Activated CD8-positive, alpha-beta T cell treated with anti-CD3 and anti-CD28 coated beads, Interleukin-2, amount 10 ng/mL, durations not matched to agents 7 days and 5 days (primary cell): ENCODE results near the gene MYL9. TPM values are rescaled to one million over a fixed set of nuclear protein-coding genes. Genes with fewer than 3 reads are reported as not detected.

Source experiments
- ATAC-seq: fragments of 150-1000 bp; cut with Tn5 transposase; one replicate; pipeline ENCODE4 v1.10.0; 2021; ENCODE audit warnings: moderate library complexity
- CTCF ChIA-PET: fragments of 350-600 bp; sonication (Branson Sonifier 250); formaldehyde crosslinking; loops from one replicate; lab custom pipeline; 2021; ENCODE audit warnings: antibody characterized with exemption; lab: Charles Lee
- POLR2A ChIA-PET: fragments of 350-600 bp; sonication (Branson Sonifier 250); formaldehyde crosslinking; loops from one replicate; lab custom pipeline; 2021; ENCODE audit warnings: antibody characterized with exemption; lab: Charles Lee
- DNase-seq: peaks from one replicate; pipeline ENCODE4 v3.0.0-alpha.2; 2020
- H3K27ac Mint-ChIP-seq: one replicate; pipeline ENCODE4 v1.8.0; 2021; ENCODE audit warnings: mild to moderate bottlenecking, mixed read lengths
- H3K27me3 Mint-ChIP-seq: one replicate; pipeline ENCODE4 v1.8.0; 2021; ENCODE audit warnings: low read depth, mixed read lengths
- H3K36me3 Mint-ChIP-seq: one replicate; pipeline ENCODE4 v1.8.0; 2021; ENCODE audit warnings: low read depth, mixed read lengths
- H3K4me1 Mint-ChIP-seq: one replicate; pipeline ENCODE4 v1.8.0; 2021; ENCODE audit warnings: low read depth, mixed read lengths
- H3K4me3 Mint-ChIP-seq: one replicate; pipeline ENCODE4 v1.8.0; 2021; ENCODE audit warnings: mild to moderate bottlenecking, mixed read lengths
- H3K9me3 Mint-ChIP-seq: one replicate; pipeline ENCODE4 v1.8.0; 2022; ENCODE audit warnings: mixed read lengths; ENCODE audit not compliant: insufficient read depth
- total RNA-seq, 2 experiments: library from RNA; stranded (reverse); gene quantifications; one replicate each; pipeline ENCODE4 v1.2.3, GENCODE V29; 2021

MYL9 gene
- total RNA-seq, 2 experiments from 2014 or later, result 0.18 to 0.31 TPM

- peak overlapping the region; percentile 81 for H3K27ac Mint-ChIP-seq
- ATAC-seq, result peak; percentile 2
Observed at GRCh38 chr20:36573798-36574365, 32.6 kb downstream of the MYL9 start.

GRCh38 chr20:36574366-36575135, 33.2 kb downstream of the MYL9 start:
- ChIA-PET POLR2A (interaction anchor here (0.8 to 6.6 kb wide), 12 partner anchors 9 to 802 kb away, joined by 3 to 70 read pairs (median 4); partner anchors contain the start of genes PHF20, RAB5IF and SLA2), CTCF (interaction anchor here (0.8 to 6.2 kb wide), 6 partner anchors 8 to 30 kb away, joined by 3 to 44 read pairs (median 4); partner anchors contain the start of gene RAB5IF)
- ATAC-seq (peak; percentile 20), DNase-seq (peak; percentile 59)
- H3K9me3 Mint-ChIP-seq, result no peaks in the 10 kb centered on the region
- peaks cover 30% of the 10 kb centered on the region for H3K36me3 Mint-ChIP-seq
- H3K4me1 Mint-ChIP-seq, result peaks cover 40% of the 10 kb centered on the region
- peak overlapping the region; percentile 92 for H3K27ac Mint-ChIP-seq
- H3K4me3 Mint-ChIP-seq, result peak overlapping the region; percentile 86
- no peaks in the 10 kb centered on the region for H3K27me3 Mint-ChIP-seq

More at GRCh38 chr20:36573798-36574365, 32.6 kb downstream of the MYL9 start:
- Mint-ChIP-seq H3K4me1 (peaks cover 40% of the 10 kb centered on the region), H3K4me3 (peak overlapping the region; percentile 86), H3K36me3 (peaks cover 26% of the 10 kb centered on the region), H3K9me3 (no peaks in the 10 kb centered on the region), H3K27me3 (no peaks in the 10 kb centered on the region)
- CTCF ChIA-PET, result interaction anchor here (0.8 to 6.2 kb wide), 7 partner anchors 9 to 31 kb away, joined by 3 to 44 read pairs (median 5); partner anchors contain the start of gene RAB5IF
- peak; percentile 38 for DNase-seq
- POLR2A ChIA-PET, result interaction anchor here (0.8 to 6.6 kb wide), 10 partner anchors 10 to 182 kb away, joined by 3 to 70 read pairs (median 6); partner anchors contain the start of genes RAB5IF and SLA2

- Mint-ChIP-seq H3K4me1 (peaks cover 47% of the 10 kb centered on the region), H3K27me3 (no peaks in the 10 kb centered on the region), H3K36me3 (peaks cover 39% of the 10 kb centered on the region), H3K4me3 (peak overlapping the region; percentile 86), H3K9me3 (no peaks in the 10 kb centered on the region), H3K27ac (peak overlapping the region; percentile 92)
- no peak for ATAC-seq
- ChIA-PET CTCF (interaction anchor here (0.6 to 6.2 kb wide), 5 partner anchors 16 to 29 kb away, joined by 3 to 44 read pairs (median 3); partner anchors contain the start of gene RAB5IF), POLR2A (interaction anchor here (1.2 to 6.6 kb wide), 4 partner anchors 13 to 804 kb away, joined by 4 to 70 read pairs (median 52); partner anchors contain the start of genes PHF20 and RAB5IF)
- no peak for DNase-seq
Observed at GRCh38 chr20:36576081-36576445, 34.7 kb downstream of the MYL9 start.

GRCh38 chr20:36578356-36579041, 37.2 kb downstream of the MYL9 start:
- H3K27ac Mint-ChIP-seq, result no peak overlapping the region
- no peak overlapping the region for H3K4me3 Mint-ChIP-seq

GRCh38 chr20:36579996-36580545, 38.8 kb downstream of the MYL9 start:
- Mint-ChIP-seq H3K36me3 (peaks cover 52% of the 10 kb centered on the region), H3K4me1 (peaks cover 45% of the 10 kb centered on the region), H3K27me3 (no peaks in the 10 kb centered on the region), H3K4me3 (no peak overlapping the region), H3K9me3 (no peaks in the 10 kb centered on the region), H3K27ac (peak overlapping the region; percentile 35)
- POLR2A ChIA-PET, result interaction anchor here (1.6 kb wide), 1 partner anchor 16 kb away, joined by 4 read pairs; no protein-coding TSS in a partner anchor
- ATAC-seq (no peak), DNase-seq (no peak)
- CTCF ChIA-PET, result interaction anchor here (2.2 kb wide), 1 partner anchor 10 kb away, joined by 11 read pairs; no protein-coding TSS in a partner anchor

More at GRCh38 chr20:36578356-36579041, 37.2 kb downstream of the MYL9 start:
- Mint-ChIP-seq H3K36me3 (peaks cover 53% of the 10 kb centered on the region), H3K4me1 (peaks cover 46% of the 10 kb centered on the region), H3K27me3 (no peaks in the 10 kb centered on the region), H3K9me3 (no peaks in the 10 kb centered on the region)
- POLR2A ChIA-PET, result interaction anchor here (1.2 to 6.6 kb wide), 3 partner anchors 16 to 67 kb away, joined by 3 to 60 read pairs (median 7); partner anchors contain the start of gene RAB5IF
- DNase-seq (no peak), ATAC-seq (no peak)
- CTCF ChIA-PET, result interaction anchor here (1.5 to 6.2 kb wide), 3 partner anchors 10 to 27 kb away, joined by 5 to 44 read pairs (median 6); partner anchors contain the start of gene RAB5IF

GRCh38 chr20:36582322-36582721, 41.0 kb downstream of the MYL9 start:
- H3K36me3 Mint-ChIP-seq, result peaks cover 46% of the 10 kb centered on the region
- ChIA-PET POLR2A (interaction anchor here (0.9 kb wide), 1 partner anchor 13 kb away, joined by 3 read pairs; no protein-coding TSS in a partner anchor), CTCF (interaction anchor here (1.6 kb wide), 1 partner anchor 8 kb away, joined by 4 read pairs; the partner anchor contains the start of gene TGIF2)
- ATAC-seq, result peak; percentile 82
- H3K27me3 Mint-ChIP-seq, result no peaks in the 10 kb centered on the region
- peak; percentile 69 for DNase-seq
- H3K4me3 Mint-ChIP-seq, result no peak overlapping the region
- H3K4me1 Mint-ChIP-seq, result peaks cover 36% of the 10 kb centered on the region
- H3K27ac Mint-ChIP-seq, result peak overlapping the region; percentile 90
- H3K9me3 Mint-ChIP-seq, result no peaks in the 10 kb centered on the region

- H3K27ac Mint-ChIP-seq, result peak overlapping the region; percentile 90
- no peak overlapping the region for H3K4me3 Mint-ChIP-seq
- ChIA-PET POLR2A (interaction anchor here (0.9 to 2.0 kb wide), 2 partner anchors 12 to 23 kb away, joined by 3 to 4 read pairs; partner anchors contain the start of gene RAB5IF), CTCF (interaction anchor here (1.6 kb wide), 1 partner anchor 9 kb away, joined by 4 read pairs; the partner anchor contains the start of gene TGIF2)
- H3K9me3 Mint-ChIP-seq, result no peaks in the 10 kb centered on the region
- H3K4me1 Mint-ChIP-seq, result peaks cover 41% of the 10 kb centered on the region
- H3K36me3 Mint-ChIP-seq, result peaks cover 49% of the 10 kb centered on the region
- no peaks in the 10 kb centered on the region for H3K27me3 Mint-ChIP-seq
- DNase-seq (no peak), ATAC-seq (no peak)
Observed at GRCh38 chr20:36582821-36583220, 41.5 kb downstream of the MYL9 start.

- Mint-ChIP-seq H3K9me3 (no peaks in the 10 kb centered on the region), H3K27me3 (no peaks in the 10 kb centered on the region), H3K36me3 (peaks cover 46% of the 10 kb centered on the region), H3K4me3 (no peak overlapping the region), H3K27ac (peak overlapping the region; percentile 70), H3K4me1 (peaks cover 41% of the 10 kb centered on the region)
- ATAC-seq, result no peak
- ChIA-PET CTCF (interaction anchor here (0.7 to 2.0 kb wide), 3 partner anchors 10 to 27 kb away, joined by 3 to 6 read pairs (median 4); partner anchors contain the start of gene TGIF2), POLR2A (interaction anchor here (0.6 to 2.0 kb wide), 3 partner anchors 8 to 22 kb away, joined by 3 to 4 read pairs (median 3); partner anchors contain the start of gene RAB5IF)
- no peak for DNase-seq
Observed at GRCh38 chr20:36584018-36584481, 42.7 kb downstream of the MYL9 start.

GRCh38 chr20:36585410-36586125, 44.2 kb downstream of the MYL9 start:
- Mint-ChIP-seq H3K4me3 (no peak overlapping the region), H3K4me1 (peaks cover 38% of the 10 kb centered on the region), H3K27me3 (no peaks in the 10 kb centered on the region), H3K36me3 (peaks cover 41% of the 10 kb centered on the region), H3K27ac (no peak overlapping the region), H3K9me3 (no peaks in the 10 kb centered on the region)
- ChIA-PET POLR2A (interaction anchor here (1.3 to 6.6 kb wide), 2 partner anchors 9 to 12 kb away, joined by 4 to 45 read pairs; partner anchors contain the start of gene TGIF2), CTCF (interaction anchor here (2.0 kb wide), 1 partner anchor 19 kb away, joined by 6 read pairs; no protein-coding TSS in a partner anchor)
- ATAC-seq, result no peak
- DNase-seq, result no peak
